NK-92 treated with Interleukin-12 subunit alpha and Interleukin-12 subunit beta, amount 100 ng/mL, for 24 hours (cell line): ENCODE results near the gene TSPYL2.

Experiments used
- DNase-seq: peaks from one replicate; lab custom pipeline; 2025; lab: John Stamatoyannopoulos, UW

Gene TSPYL2

DNA sequence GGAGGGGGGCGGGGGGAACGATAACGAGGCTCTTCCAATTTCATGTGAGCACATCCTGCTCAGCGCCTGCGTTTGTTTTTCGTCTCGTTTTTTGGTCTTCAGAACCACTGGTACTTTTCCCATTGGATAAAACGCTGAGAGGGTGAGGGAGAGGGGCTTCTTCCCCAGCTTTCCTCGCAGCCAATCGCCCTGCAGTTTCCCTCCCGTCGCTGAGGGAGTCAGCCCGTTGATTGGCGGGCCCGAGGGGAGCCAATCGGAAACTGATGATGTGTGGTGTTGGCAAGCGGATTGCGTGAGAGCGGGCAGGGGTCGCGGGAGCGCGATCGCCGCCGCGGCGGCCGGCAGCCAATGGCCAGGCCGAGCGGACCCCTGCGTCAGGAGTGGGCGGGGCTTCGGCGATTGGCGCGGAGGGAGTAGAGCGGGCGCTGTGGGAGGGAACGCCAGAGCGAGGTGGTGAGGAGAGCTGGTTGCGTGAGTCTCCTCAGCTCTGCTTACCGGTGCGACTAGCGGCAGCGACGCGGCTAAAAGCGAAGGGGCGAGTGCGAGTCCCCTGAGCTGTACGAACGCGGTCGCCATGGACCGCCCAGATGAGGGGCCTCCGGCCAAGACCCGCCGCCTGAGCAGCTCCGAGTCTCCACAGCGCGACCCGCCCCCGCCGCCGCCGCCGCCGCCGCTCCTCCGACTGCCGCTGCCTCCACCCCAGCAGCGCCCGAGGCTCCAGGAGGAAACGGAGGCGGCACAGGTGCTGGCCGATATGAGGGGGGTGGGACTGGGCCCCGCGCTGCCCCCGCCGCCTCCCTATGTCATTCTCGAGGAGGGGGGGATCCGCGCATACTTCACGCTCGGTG, at the start of gene TSPYL2:
TSS of gene TSPYL2 (plus strand) at position 443 of the 848 bp plus-strand sequence. CDS start at position 575, 132 bp downstream.
- DNase-seq: peak; percentile 85

- no peak for DNase-seq
These were observed 46.0 kb upstream of the TSPYL2 start for GRCh38 chrX:53036149-53036548.

DNA sequence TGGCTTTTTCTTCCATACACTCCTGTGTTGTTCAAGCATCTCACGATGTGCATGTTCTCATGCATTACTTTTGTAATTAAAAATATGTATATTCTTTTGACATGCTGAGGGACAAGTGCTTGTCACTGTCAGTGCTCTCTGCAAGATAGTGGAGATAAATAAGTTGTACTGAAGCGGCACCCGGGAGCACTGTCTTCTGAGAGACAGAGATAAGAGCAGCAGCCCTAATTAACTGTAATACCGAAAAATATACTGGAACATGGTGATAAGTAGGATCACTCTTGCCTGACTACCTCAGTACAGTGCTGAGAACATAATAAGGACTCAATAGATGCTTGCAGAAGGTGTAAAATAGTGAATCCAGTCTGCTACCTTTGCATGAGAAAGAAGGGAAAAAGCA, 42.9 kb upstream of the TSPYL2 start:
- DNase-seq: no peak

- DNase-seq: no peak
These were observed 37.2 kb upstream of the TSPYL2 start for GRCh38 chrX:53044995-53045394.

DNA sequence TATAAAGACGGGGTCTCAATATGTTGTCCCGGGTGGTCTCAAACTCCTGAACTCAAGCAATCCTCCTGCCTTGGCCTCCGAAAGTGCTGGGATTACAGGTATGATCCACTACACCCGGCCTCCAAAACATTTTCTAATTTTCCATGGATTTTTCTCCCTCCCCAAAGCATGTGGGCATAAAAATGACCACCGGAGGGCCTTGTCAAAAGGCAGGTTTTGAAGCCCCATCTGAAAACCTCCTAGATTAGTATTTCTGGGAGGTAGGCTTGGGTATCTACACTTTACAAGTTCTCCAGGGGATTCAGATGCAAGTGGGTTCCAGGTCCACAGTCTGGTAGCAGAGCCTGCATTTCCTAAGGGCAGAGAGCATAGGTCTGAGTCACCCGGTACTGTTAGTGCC, 34.9 kb upstream of the TSPYL2 start:
- DNase-seq: no peak

- no peak for DNase-seq
These were observed 33.7 kb upstream of the TSPYL2 start, which contains the start of gene GPR173 for GRCh38 chrX:53048169-53049126. Gene GPR173, plus strand, starts transcription at chrX:53048789. Its CDS starts 27,833 bp downstream, at chrX:53076622.

DNA sequence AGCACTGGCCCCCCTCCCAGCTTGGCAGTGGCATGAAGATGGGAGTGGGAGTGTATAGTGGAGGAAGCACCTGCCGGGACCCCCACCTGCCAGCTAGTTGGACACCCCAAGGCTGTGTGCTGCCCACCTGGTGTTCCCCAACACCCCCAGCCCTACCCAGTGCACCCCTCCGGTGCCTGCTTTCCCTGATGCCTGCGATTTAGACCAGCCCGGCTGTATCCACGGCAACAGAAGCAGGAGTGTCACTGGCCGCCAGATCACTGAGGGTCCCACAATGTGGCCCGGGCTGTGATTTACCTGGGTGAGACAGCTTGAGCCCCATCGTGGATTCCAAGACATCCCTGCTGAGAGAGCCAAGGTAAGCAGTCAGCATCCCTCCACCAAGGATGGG, 33.0 kb upstream of the TSPYL2 start:
- no peak for DNase-seq

DNA sequence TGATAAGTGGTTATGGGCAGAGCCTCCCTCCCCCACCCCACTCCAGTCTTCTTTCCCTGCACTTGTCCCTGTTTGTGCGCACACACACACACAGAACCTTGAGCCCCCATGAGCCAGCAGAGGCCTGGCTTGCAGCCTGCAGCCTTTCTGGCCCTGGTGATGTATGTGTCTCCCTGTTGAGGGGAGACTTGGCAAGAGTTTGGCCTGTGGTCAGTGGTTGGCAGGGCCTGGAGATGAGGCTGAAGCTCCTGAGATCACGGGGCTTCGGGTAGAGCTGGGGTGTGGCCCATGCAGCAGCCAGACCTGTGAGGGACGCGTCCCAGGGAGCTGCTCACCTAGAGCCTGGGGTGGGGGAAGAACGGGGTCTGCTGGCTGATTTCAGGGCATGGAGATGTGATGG, 31.3 kb upstream of the TSPYL2 start:
- no peak for DNase-seq

- DNase-seq: no peak
These were observed 26.8 kb upstream of the TSPYL2 start for GRCh38 chrX:53055244-53055849.

GRCh38 chrX:53056292-53056691, 25.9 kb upstream of the TSPYL2 start:
- no peak for DNase-seq

GRCh38 chrX:53065104-53065503, 17.1 kb upstream of the TSPYL2 start:
- no peak for DNase-seq

DNA sequence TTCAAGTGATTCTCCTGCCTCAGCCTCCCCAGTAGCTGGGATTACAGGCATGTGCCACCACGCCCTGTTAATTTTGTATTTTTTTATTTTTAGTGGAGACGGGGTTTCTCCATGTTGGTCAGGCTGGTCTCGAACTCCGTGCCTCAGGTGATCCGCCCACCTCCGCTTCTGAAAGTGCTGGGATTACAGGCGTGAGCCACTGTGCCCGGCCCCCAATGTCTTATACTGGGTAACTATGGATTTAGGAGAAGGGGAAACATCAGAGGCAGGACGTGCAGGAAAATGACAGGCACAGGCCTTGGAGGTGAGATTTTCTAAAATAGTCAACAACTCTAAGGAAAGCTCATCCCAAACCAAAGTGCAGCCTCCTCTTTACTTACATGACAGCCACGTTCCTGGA, 11.1 kb upstream of the TSPYL2 start:
- DNase-seq: no peak

GRCh38 chrX:53071604-53072417, 10.4 kb upstream of the TSPYL2 start:
- DNase-seq: peak; percentile 41

DNA sequence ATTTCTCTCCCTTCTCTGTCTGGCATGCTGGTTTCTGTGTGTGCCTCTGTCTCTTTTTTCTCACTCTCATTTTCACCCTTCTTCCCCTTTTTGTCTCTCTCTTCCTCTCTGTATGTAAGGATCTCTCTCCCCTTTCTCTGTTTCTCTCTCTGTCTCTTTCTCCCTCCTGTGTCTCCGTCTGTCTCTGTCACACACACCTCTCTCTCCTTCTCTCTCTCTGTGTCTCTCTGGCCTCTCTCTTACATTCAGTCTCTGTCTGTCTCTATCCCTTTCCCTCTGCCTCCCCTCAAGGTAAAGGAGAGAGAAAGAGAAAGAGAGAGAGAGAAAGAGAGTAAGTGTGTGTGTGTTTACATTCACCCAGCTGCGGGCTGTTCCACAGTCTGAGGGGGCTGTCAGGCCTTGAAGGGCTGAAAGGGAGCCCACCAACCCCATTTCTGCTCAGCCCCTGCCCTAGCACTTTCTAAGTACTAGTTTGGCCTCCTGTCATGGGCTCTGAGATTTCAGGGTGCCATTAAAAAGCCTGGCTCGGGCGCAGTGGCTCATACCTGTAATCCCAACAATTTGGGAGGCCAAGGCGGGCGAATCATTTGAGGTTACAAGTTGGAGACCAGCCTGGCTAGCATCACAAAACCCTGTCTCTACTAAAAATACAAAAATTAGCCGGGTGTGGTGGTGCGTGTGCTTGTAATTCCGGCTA, 9.6 kb upstream of the TSPYL2 start:
- no peak for DNase-seq

DNA sequence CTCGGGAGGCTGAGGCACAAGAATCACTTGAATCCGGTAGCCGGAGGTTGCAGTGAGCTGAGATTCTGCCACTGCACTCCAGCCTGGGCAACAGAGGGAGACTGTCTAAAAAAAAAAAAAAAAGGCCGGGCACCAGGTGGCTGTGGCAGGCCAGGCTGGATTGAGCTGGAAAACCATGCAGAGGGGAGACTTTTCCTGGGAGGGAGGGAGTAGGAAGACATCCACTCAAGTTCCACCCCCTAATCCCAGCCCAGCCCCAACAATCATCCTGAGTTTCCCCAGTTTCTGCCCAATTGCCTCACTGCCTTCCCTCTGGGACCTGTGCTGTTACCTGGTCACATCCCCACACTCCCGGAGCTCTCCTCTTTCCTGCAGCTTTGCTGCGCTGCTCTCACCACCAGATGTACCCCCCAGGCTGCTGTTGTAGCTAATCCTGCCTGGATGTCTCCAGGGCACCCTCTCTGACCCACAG, 9.0 kb upstream of the TSPYL2 start:
- DNase-seq: no peak

DNA sequence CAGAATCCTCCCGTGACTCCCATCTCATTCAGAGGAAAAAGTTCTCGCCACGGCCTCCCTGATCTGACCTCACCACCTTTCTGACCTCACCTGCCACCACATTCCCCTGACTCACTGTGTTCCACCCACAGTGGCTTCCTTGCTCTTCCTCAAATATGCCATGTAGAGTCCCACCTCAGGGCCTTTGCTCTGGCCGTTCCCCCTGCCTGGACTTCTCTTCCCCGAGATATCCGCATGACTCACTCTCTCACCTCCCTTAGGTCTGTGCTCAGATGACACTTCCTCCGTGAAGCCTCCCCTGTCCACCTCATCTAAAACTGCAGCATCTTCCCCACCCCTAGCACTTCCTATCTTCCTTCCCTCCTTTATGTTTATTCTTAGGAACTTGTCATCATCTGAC, 7.2 kb upstream of the TSPYL2 start:
- no peak for DNase-seq

- DNase-seq: no peak
These were observed 5.5 kb upstream of the TSPYL2 start for GRCh38 chrX:53076671-53077070.

DNA sequence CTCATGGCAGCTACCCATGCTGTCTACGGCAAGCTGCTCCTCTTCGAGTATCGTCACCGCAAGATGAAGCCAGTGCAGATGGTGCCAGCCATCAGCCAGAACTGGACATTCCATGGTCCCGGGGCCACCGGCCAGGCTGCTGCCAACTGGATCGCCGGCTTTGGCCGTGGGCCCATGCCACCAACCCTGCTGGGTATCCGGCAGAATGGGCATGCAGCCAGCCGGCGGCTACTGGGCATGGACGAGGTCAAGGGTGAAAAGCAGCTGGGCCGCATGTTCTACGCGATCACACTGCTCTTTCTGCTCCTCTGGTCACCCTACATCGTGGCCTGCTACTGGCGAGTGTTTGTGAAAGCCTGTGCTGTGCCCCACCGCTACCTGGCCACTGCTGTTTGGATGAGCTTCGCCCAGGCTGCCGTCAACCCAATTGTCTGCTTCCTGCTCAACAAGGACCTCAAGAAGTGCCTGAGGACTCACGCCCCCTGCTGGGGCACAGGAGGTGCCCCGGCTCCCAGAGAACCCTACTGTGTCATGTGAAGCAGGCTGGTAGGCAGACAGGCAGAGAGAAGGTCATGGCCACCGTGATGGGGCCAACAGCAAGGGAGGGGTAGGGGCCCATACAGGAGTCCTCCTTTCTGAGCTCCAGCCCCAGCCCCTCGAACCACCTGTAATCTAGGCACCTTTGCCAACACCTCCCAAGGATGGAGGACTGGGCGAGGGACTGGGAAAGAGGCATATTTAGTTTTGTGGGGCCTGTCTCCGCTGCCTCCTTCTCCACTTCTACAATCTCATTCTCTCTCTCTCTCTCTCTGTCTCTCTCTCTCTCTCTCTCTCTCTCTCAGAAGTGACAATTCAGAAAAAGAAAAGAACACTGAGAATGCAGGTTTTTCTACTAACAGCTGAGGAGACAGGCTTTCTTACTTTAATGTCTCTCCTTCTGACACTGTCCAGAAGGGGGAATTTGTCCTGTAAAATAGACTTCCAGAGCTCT, 4.7 kb upstream of the TSPYL2 start:
- DNase-seq: no peak

- no peak for DNase-seq
These were observed 3.2 kb upstream of the TSPYL2 start for GRCh38 chrX:53078943-53079342.
